ENCODE results near the gene MTUS2.
"Not testable (repeated sequence)": the region's sequence is repeated elsewhere in the genome, so short reads cannot be mapped to it uniquely, and the experiment has no call there.

The MTUS2 gene

GRCh38 chr13:29386246-29386645 is 566.1 kb downstream of the MTUS2 start:
- Histone ChIP-seq H3K27me3 (replicated peaks in 2 of 5; ENCODE audit: control insufficient read depth in 4 of 5, insufficient read depth in 5 of 5, low read length in 4 of 5) (no peaks in the 10 kb centered on the region), H3K9me3 (ENCODE audit: control extremely low read depth in 1 of 5, control insufficient read depth in 4 of 5, insufficient read depth in 2 of 5, low read depth in 1 of 5, low read length in 4 of 5) (peaks cover 0 to 2% (median 0%) of the 10 kb centered on the region in 5 experiments), H3K27ac (ENCODE audit: insufficient read depth in 1 of 2, low read depth in 1 of 2, low read length in 2 of 2, poor library complexity in 1 of 2, severe bottlenecking in 2 of 2) (no peak overlapping the region), H3K4me1 (ENCODE audit: control extremely low read depth in 1 of 4, control insufficient read depth in 4 of 4, insufficient read depth in 4 of 4, low read length in 3 of 4) (no peaks in the 10 kb centered on the region), H3K36me3 (ENCODE audit: control insufficient read depth in 4 of 4, insufficient read depth in 4 of 4, low read length in 3 of 4) (no peaks in the 10 kb centered on the region), H3K4me3 (ENCODE audit: control insufficient read depth in 1 of 7, extremely low read depth in 1 of 7, insufficient read depth in 4 of 7, low read depth in 2 of 7, low read length in 6 of 7) (no peak overlapping the region)
- ChIA-PET CTCF (no interaction called here), POLR2A (no interaction called here)
- DNase-seq, result no peak
- 80% methylated on average over 3 of the region's 3 CpGs for WGBS (ENCODE audit: insufficient coverage)

GRCh38 chr13:29390598-29390997 is 570.5 kb downstream of the MTUS2 start:
- POLR2A ChIA-PET, result not testable (repeated sequence)
- 90% methylated on average over 2 of the region's 9 CpGs for WGBS (ENCODE audit: insufficient coverage)

GRCh38 chr13:29396446-29396845 is 576.3 kb downstream of the MTUS2 start:
- Histone ChIP-seq H3K4me3 (ENCODE audit: control insufficient read depth in 1 of 7, extremely low read depth in 1 of 7, insufficient read depth in 4 of 7, low read depth in 2 of 7, low read length in 6 of 7) (no peak overlapping the region), H3K36me3 (ENCODE audit: control insufficient read depth in 4 of 4, insufficient read depth in 4 of 4, low read length in 3 of 4) (no peaks in the 10 kb centered on the region), H3K27me3 (replicated peaks in 2 of 5; ENCODE audit: control insufficient read depth in 4 of 5, insufficient read depth in 5 of 5, low read length in 4 of 5) (peaks cover 0 to 13% (median 4%) of the 10 kb centered on the region in 5 experiments), H3K4me1 (ENCODE audit: control extremely low read depth in 1 of 4, control insufficient read depth in 4 of 4, insufficient read depth in 4 of 4, low read length in 3 of 4) (no peaks in the 10 kb centered on the region), H3K9me3 (ENCODE audit: control extremely low read depth in 1 of 5, control insufficient read depth in 4 of 5, insufficient read depth in 2 of 5, low read depth in 1 of 5, low read length in 4 of 5) (no peaks in the 10 kb centered on the region), H3K27ac (ENCODE audit: insufficient read depth in 1 of 2, low read depth in 1 of 2, low read length in 2 of 2, poor library complexity in 1 of 2, severe bottlenecking in 2 of 2) (no peak overlapping the region)
- no peak for DNase-seq
- WGBS (ENCODE audit: insufficient coverage), result 100% methylated on average over 1 of the region's 2 CpGs
- ChIA-PET CTCF (no interaction called here), POLR2A (no interaction called here)

More at GRCh38 chr13:29390598-29390997, 570.5 kb downstream of the MTUS2 start:
- H3K4me3 ChIP-seq (ENCODE audit: control insufficient read depth in 1 of 7, extremely low read depth in 1 of 7, insufficient read depth in 4 of 7, low read depth in 2 of 7, low read length in 6 of 7); H3K27me3 ChIP-seq (replicated peaks in 2 of 5; ENCODE audit: control insufficient read depth in 4 of 5, insufficient read depth in 5 of 5, low read length in 4 of 5); H3K36me3 ChIP-seq (ENCODE audit: control insufficient read depth in 4 of 4, insufficient read depth in 4 of 4, low read length in 3 of 4); H3K9me3 ChIP-seq (ENCODE audit: control extremely low read depth in 1 of 5, control insufficient read depth in 4 of 5, insufficient read depth in 2 of 5, low read depth in 1 of 5, low read length in 4 of 5); H3K4me1 ChIP-seq (ENCODE audit: control extremely low read depth in 1 of 4, control insufficient read depth in 4 of 4, insufficient read depth in 4 of 4, low read length in 3 of 4); DNase-seq; H3K27ac ChIP-seq (ENCODE audit: insufficient read depth in 1 of 2, low read depth in 1 of 2, low read length in 2 of 2, poor library complexity in 1 of 2, severe bottlenecking in 2 of 2): not testable (repeated sequence)
- CTCF ChIA-PET, result interaction anchor here (0.7 kb wide), 1 partner anchor 782 kb away, joined by 3 read pairs; no protein-coding TSS in a partner anchor

- H3K9me3 ChIP-seq (ENCODE audit: control extremely low read depth in 1 of 5, control insufficient read depth in 4 of 5, insufficient read depth in 2 of 5, low read depth in 1 of 5, low read length in 4 of 5), result no peaks in the 10 kb centered on the region
- no peak overlapping the region for H3K4me3 ChIP-seq (ENCODE audit: control insufficient read depth in 1 of 7, extremely low read depth in 1 of 7, insufficient read depth in 4 of 7, low read depth in 2 of 7, low read length in 6 of 7)
- peaks cover 0 to 11% (median 4%) of the 10 kb centered on the region in 5 experiments for H3K27me3 ChIP-seq (replicated peaks in 2 of 5; ENCODE audit: control insufficient read depth in 4 of 5, insufficient read depth in 5 of 5, low read length in 4 of 5)
- ChIA-PET POLR2A (no interaction called here), CTCF (no interaction called here)
- 95% methylated on average over 3 of the region's 3 CpGs for WGBS (ENCODE audit: insufficient coverage)
- no peaks in the 10 kb centered on the region for H3K4me1 ChIP-seq (ENCODE audit: control extremely low read depth in 1 of 4, control insufficient read depth in 4 of 4, insufficient read depth in 4 of 4, low read length in 3 of 4)
- no peaks in the 10 kb centered on the region for H3K36me3 ChIP-seq (ENCODE audit: control insufficient read depth in 4 of 4, insufficient read depth in 4 of 4, low read length in 3 of 4)
- no peak for DNase-seq
- H3K27ac ChIP-seq (ENCODE audit: insufficient read depth in 1 of 2, low read depth in 1 of 2, low read length in 2 of 2, poor library complexity in 1 of 2, severe bottlenecking in 2 of 2), result no peak overlapping the region
Measured at GRCh38 chr13:29397265-29397664, 577.1 kb downstream of the MTUS2 start.

- ChIA-PET POLR2A (no interaction called here), CTCF (no interaction called here)
- no peak overlapping the region for H3K4me3 ChIP-seq (ENCODE audit: control insufficient read depth in 1 of 7, extremely low read depth in 1 of 7, insufficient read depth in 4 of 7, low read depth in 2 of 7, low read length in 6 of 7)
- no peaks in the 10 kb centered on the region for H3K36me3 ChIP-seq (ENCODE audit: control insufficient read depth in 4 of 4, insufficient read depth in 4 of 4, low read length in 3 of 4)
- H3K27ac ChIP-seq (ENCODE audit: insufficient read depth in 1 of 2, low read depth in 1 of 2, low read length in 2 of 2, poor library complexity in 1 of 2, severe bottlenecking in 2 of 2), result no peak overlapping the region
- WGBS (ENCODE audit: insufficient coverage), result 65% methylated on average over 3 of the region's 5 CpGs
- peak in 2 of 3 donors; percentile 1 to 8 for DNase-seq
- H3K27me3 ChIP-seq (replicated peaks in 2 of 5; ENCODE audit: control insufficient read depth in 4 of 5, insufficient read depth in 5 of 5, low read length in 4 of 5), result peaks cover 0 to 8% (median 4%) of the 10 kb centered on the region in 5 experiments
- no peaks in the 10 kb centered on the region for H3K9me3 ChIP-seq (ENCODE audit: control extremely low read depth in 1 of 5, control insufficient read depth in 4 of 5, insufficient read depth in 2 of 5, low read depth in 1 of 5, low read length in 4 of 5)
- no peaks in the 10 kb centered on the region for H3K4me1 ChIP-seq (ENCODE audit: control extremely low read depth in 1 of 4, control insufficient read depth in 4 of 4, insufficient read depth in 4 of 4, low read length in 3 of 4)
Measured at GRCh38 chr13:29402166-29402636, 582.1 kb downstream of the MTUS2 start.

- DNase-seq, result no peak
- H3K4me3 ChIP-seq (ENCODE audit: control insufficient read depth in 1 of 7, extremely low read depth in 1 of 7, insufficient read depth in 4 of 7, low read depth in 2 of 7, low read length in 6 of 7), result no peak overlapping the region
- CTCF ChIA-PET, result no interaction called here
Measured at GRCh38 chr13:29405401-29405800, 585.3 kb downstream of the MTUS2 start.

GRCh38 chr13:29411481-29411880 is 591.3 kb downstream of the MTUS2 start:
- DNase-seq, result no peak
- POLR2A ChIA-PET, result no interaction called here

More at GRCh38 chr13:29405401-29405800, 585.3 kb downstream of the MTUS2 start:
- Histone ChIP-seq H3K27ac (ENCODE audit: insufficient read depth in 1 of 2, low read depth in 1 of 2, low read length in 2 of 2, poor library complexity in 1 of 2, severe bottlenecking in 2 of 2) (no peak overlapping the region), H3K4me1 (ENCODE audit: control extremely low read depth in 1 of 4, control insufficient read depth in 4 of 4, insufficient read depth in 4 of 4, low read length in 3 of 4) (no peaks in the 10 kb centered on the region), H3K27me3 (replicated peaks in 2 of 5; ENCODE audit: control insufficient read depth in 4 of 5, insufficient read depth in 5 of 5, low read length in 4 of 5) (peaks cover 0 to 4% (median 4%) of the 10 kb centered on the region in 5 experiments), H3K9me3 (ENCODE audit: control extremely low read depth in 1 of 5, control insufficient read depth in 4 of 5, insufficient read depth in 2 of 5, low read depth in 1 of 5, low read length in 4 of 5) (no peaks in the 10 kb centered on the region), H3K36me3 (ENCODE audit: control insufficient read depth in 4 of 4, insufficient read depth in 4 of 4, low read length in 3 of 4) (no peaks in the 10 kb centered on the region)
- WGBS (ENCODE audit: insufficient coverage), result 100% methylated on average over 1 of the region's 8 CpGs
- POLR2A ChIA-PET, result no interaction called here

More at GRCh38 chr13:29411481-29411880, 591.3 kb downstream of the MTUS2 start:
- Histone ChIP-seq H3K36me3 (ENCODE audit: control insufficient read depth in 4 of 4, insufficient read depth in 4 of 4, low read length in 3 of 4) (no peaks in the 10 kb centered on the region), H3K27ac (ENCODE audit: insufficient read depth in 1 of 2, low read depth in 1 of 2, low read length in 2 of 2, poor library complexity in 1 of 2, severe bottlenecking in 2 of 2) (no peak overlapping the region), H3K9me3 (ENCODE audit: control extremely low read depth in 1 of 5, control insufficient read depth in 4 of 5, insufficient read depth in 2 of 5, low read depth in 1 of 5, low read length in 4 of 5) (peaks cover 0 to 8% (median 4%) of the 10 kb centered on the region in 5 experiments), H3K4me1 (ENCODE audit: control extremely low read depth in 1 of 4, control insufficient read depth in 4 of 4, insufficient read depth in 4 of 4, low read length in 3 of 4) (no peaks in the 10 kb centered on the region), H3K27me3 (replicated peaks in 2 of 5; ENCODE audit: control insufficient read depth in 4 of 5, insufficient read depth in 5 of 5, low read length in 4 of 5) (no peaks in the 10 kb centered on the region), H3K4me3 (ENCODE audit: control insufficient read depth in 1 of 7, extremely low read depth in 1 of 7, insufficient read depth in 4 of 7, low read depth in 2 of 7, low read length in 6 of 7) (no peak overlapping the region)
- CTCF ChIA-PET, result no interaction called here
- 100% methylated on average over 1 of the region's 2 CpGs for WGBS (ENCODE audit: insufficient coverage)

All from common myeloid progenitor, CD34-positive (primary cell).